IgD-negative memory B cell (primary cell): ENCODE results near the gene AFTPH. TPM values are rescaled to one million over a fixed set of nuclear protein-coding genes. Genes with fewer than 3 reads are reported as not detected.

ENCODE experiments used
- H3K27ac Mint-ChIP-seq, 3 donors: one replicate each; pipeline ENCODE4 v1.8.0; 2020 to 2022; ENCODE audit warnings: mild to moderate bottlenecking in 3 of 3, mixed read lengths in 3 of 3, moderate library complexity in 1 of 3
- H3K27me3 Mint-ChIP-seq: one replicate; pipeline ENCODE4 v1.8.0; 2021; ENCODE audit warnings: mixed read lengths
- H3K36me3 Mint-ChIP-seq: one replicate; pipeline ENCODE4 v1.8.0; 2020; ENCODE audit warnings: mild to moderate bottlenecking, mixed read lengths
- H3K4me1 Mint-ChIP-seq, 3 donors: one replicate each; pipeline ENCODE4 v1.8.0; 2020 to 2022; ENCODE audit warnings: mixed read lengths in 3 of 3, mild to moderate bottlenecking in 1 of 3
- H3K4me3 Mint-ChIP-seq, 4 donors: one replicate each; pipeline ENCODE4 v1.8.0; 2020 to 2022; ENCODE audit warnings: mild to moderate bottlenecking in 4 of 4, mixed read lengths in 4 of 4, moderate library complexity in 3 of 4
- H3K9me3 Mint-ChIP-seq, 3 donors: one replicate each; pipeline ENCODE4 v1.8.0; 2020 to 2021; ENCODE audit warnings: mixed read lengths in 3 of 3, mild to moderate bottlenecking in 1 of 3
- polyA plus RNA-seq: library from polyadenylated mRNA; unstranded; fragments of 300-500 nt; fragmentation: Illumina TruSeq; gene quantifications from one replicate; pipeline ENCODE4 v1.2.3, GENCODE V29; 2021

AFTPH gene
- polyA plus RNA-seq, 1 donor from 2014 or later = 63.5 TPM

DNA sequence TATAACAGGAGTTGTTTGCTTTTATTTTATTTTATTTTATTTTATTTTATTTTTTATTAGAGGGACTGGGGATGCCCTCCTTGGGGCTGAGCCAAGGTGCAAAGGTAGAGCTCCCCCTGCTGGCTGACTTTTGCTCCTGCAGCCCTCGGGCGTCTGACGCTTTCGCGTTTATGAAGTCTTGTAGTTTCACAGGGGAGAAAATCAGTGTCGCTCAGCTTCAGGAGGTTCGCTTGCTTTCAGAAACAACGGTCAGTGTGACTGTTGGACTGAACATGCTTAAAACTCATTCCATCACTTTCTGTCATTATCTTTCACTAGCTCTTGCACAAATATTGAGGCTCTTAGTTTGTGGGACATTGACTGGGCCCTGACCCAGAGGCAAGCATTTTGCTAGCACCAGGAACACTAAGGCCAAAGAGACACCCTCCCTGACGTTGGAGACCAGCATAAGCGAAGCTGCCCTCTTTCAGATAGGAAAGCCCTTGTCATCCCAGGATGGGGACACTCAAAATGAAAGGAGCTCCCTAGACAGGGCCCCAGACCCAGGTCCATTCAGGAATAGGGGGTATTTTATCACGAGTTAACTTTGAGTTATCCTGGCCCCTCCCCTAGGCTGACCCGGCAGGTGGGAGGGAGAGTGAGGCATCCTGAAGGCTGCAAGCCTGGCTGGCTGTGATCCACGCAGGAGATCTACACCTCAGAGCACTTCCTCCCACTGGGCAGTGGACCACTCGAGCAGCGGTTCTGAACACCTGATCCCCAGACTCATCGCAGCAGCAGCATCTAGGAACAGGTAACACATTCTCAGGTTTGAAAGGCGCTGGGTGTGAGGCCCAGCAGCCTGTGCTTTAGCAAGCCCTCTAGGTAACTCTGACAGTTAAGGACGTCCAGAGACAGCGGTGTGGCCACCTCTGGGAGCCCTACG is 35.8 kb upstream of the AFTPH start:
- no peaks in the 10 kb centered on the region for H3K27me3 Mint-ChIP-seq
- H3K4me3 Mint-ChIP-seq = no peak overlapping the region
- H3K9me3 Mint-ChIP-seq = no peaks in the 10 kb centered on the region
- H3K36me3 Mint-ChIP-seq = no peaks in the 10 kb centered on the region
- no peak overlapping the region for H3K27ac Mint-ChIP-seq
- peaks cover 2 to 4% (median 3%) of the 10 kb centered on the region in 3 donors for H3K4me1 Mint-ChIP-seq

- no peaks in the 10 kb centered on the region for H3K36me3 Mint-ChIP-seq
- H3K4me1 Mint-ChIP-seq = peaks cover 2 to 4% (median 3%) of the 10 kb centered on the region in 3 donors
- no peaks in the 10 kb centered on the region for H3K27me3 Mint-ChIP-seq
- H3K9me3 Mint-ChIP-seq = no peaks in the 10 kb centered on the region
- peak overlapping the region in 1 of 4 donors; percentile 2 for H3K4me3 Mint-ChIP-seq
- no peak overlapping the region for H3K27ac Mint-ChIP-seq
These were observed 34.9 kb upstream of the AFTPH start for GRCh38 chr2:64489081-64489751.

DNA sequence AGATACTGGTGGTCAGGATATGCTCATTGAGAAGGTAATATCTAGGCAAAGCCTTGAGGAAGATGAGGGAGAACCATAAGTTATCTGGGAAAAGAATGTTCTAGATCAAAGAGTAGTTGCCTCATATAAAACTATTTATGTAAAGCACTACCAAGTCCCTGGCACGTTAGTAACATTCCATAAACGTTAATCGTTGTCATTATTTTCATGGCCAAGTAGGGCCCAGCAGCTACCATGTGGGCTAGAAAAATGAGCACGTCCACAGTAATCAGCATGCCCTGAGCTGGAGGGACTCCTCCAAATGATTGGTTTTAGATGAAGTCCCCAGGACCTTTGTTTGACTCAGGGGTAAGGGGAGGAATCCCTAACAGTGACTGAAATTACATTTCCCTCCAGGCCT is 32.7 kb upstream of the AFTPH start:
- peaks cover 2 to 4% (median 3%) of the 10 kb centered on the region in 3 donors for H3K4me1 Mint-ChIP-seq
- H3K4me3 Mint-ChIP-seq = no peak overlapping the region
- H3K36me3 Mint-ChIP-seq = no peaks in the 10 kb centered on the region
- H3K9me3 Mint-ChIP-seq = no peaks in the 10 kb centered on the region
- H3K27me3 Mint-ChIP-seq = no peaks in the 10 kb centered on the region
- no peak overlapping the region for H3K27ac Mint-ChIP-seq

- H3K36me3 Mint-ChIP-seq = no peaks in the 10 kb centered on the region
- no peak overlapping the region for H3K27ac Mint-ChIP-seq
- peaks cover under 1% of the 10 kb centered on the region for H3K27me3 Mint-ChIP-seq
- no peaks in the 10 kb centered on the region for H3K9me3 Mint-ChIP-seq
- peaks cover 2 to 4% (median 3%) of the 10 kb centered on the region in 3 donors for H3K4me1 Mint-ChIP-seq
- no peak overlapping the region for H3K4me3 Mint-ChIP-seq
These were observed 31.9 kb upstream of the AFTPH start for GRCh38 chr2:64492272-64492671.

DNA sequence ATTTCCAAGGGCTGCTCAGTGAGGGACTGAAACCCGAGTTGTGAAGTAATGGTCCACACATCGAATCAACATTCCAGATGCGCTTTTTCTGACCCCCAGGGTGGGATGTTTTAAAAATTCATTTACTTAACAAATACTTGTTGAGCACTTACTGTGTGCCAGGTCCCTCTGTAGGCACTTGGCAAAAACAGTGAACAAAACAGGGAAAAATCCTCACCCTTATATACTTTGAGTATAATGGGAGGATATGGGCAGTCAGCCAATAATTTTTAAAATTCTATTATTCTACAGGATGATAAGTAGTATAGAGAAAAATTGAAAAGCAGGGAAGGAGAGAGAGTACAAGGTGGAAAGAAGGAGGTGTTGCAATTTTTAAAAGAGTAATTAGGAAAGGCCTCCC is 31.3 kb upstream of the AFTPH start:
- H3K36me3 Mint-ChIP-seq = no peaks in the 10 kb centered on the region
- peaks cover 6% of the 10 kb centered on the region for H3K27me3 Mint-ChIP-seq
- no peaks in the 10 kb centered on the region for H3K9me3 Mint-ChIP-seq
- H3K4me1 Mint-ChIP-seq = peaks cover 2 to 4% (median 3%) of the 10 kb centered on the region in 3 donors
- H3K27ac Mint-ChIP-seq = no peak overlapping the region
- H3K4me3 Mint-ChIP-seq = no peak overlapping the region

GRCh38 chr2:64493788-64494187 is 30.3 kb upstream of the AFTPH start:
- H3K4me1 Mint-ChIP-seq = peaks cover 0 to 2% (median 0%) of the 10 kb centered on the region in 3 donors
- peaks cover 6% of the 10 kb centered on the region for H3K27me3 Mint-ChIP-seq
- H3K9me3 Mint-ChIP-seq = no peaks in the 10 kb centered on the region
- H3K4me3 Mint-ChIP-seq = no peak overlapping the region
- no peak overlapping the region for H3K27ac Mint-ChIP-seq
- H3K36me3 Mint-ChIP-seq = no peaks in the 10 kb centered on the region

DNA sequence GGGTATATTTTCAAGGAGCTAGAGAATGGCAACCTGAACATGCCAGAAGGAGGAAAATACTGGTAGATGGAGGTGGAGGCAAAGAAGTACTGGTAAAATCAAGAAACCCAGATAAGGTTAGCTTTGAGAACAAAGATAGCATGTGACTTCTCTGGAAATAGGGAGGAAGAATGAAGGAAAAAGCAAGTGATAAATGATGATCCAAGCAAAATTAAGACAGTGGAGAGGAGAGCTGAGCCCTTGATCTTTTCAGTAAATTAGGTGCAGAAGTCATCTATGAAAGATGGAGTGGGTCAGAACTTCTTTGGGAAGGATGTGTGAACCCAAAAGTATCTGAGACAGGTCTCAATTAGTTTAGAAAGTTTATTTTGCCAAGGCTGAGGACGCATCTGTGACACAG is 25.7 kb upstream of the AFTPH start:
- no peaks in the 10 kb centered on the region for H3K9me3 Mint-ChIP-seq
- peak overlapping the region in 1 of 4 donors; percentile 23 for H3K4me3 Mint-ChIP-seq
- no peaks in the 10 kb centered on the region for H3K4me1 Mint-ChIP-seq
- no peaks in the 10 kb centered on the region for H3K36me3 Mint-ChIP-seq
- H3K27me3 Mint-ChIP-seq = peaks cover 14% of the 10 kb centered on the region
- no peak overlapping the region for H3K27ac Mint-ChIP-seq

DNA sequence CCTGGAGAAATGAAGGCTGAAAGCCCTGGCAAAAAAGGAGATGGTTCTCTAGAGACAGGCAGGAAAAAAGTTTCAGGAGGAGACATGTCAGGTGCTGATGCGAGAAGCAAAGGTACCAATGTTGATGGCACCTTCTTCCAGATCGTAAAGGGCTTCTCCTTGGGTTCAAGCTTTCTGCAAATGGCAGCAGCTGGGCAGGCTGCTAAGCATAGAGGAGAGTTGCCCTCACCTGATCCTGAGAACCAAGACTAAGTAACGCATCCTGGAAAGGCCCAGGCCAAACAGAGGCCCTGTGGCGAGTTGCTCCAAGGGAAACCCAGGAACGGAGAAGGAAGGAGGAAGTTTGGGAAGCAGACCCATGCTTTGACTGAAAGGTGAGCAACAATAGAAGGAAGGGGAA is 23.6 kb upstream of the AFTPH start:
- Mint-ChIP-seq H3K27ac (no peak overlapping the region), H3K9me3 (no peaks in the 10 kb centered on the region), H3K4me3 (no peak overlapping the region), H3K27me3 (peaks cover 18% of the 10 kb centered on the region), H3K4me1 (no peaks in the 10 kb centered on the region), H3K36me3 (peaks cover 2% of the 10 kb centered on the region)

GRCh38 chr2:64501946-64502345 is 22.2 kb upstream of the AFTPH start:
- Mint-ChIP-seq H3K4me3 (no peak overlapping the region), H3K4me1 (no peaks in the 10 kb centered on the region), H3K9me3 (no peaks in the 10 kb centered on the region), H3K36me3 (peaks cover 2% of the 10 kb centered on the region), H3K27me3 (peaks cover 18% of the 10 kb centered on the region), H3K27ac (no peak overlapping the region)

GRCh38 chr2:64502860-64503259 is 21.3 kb upstream of the AFTPH start:
- Mint-ChIP-seq H3K9me3 (no peaks in the 10 kb centered on the region), H3K4me3 (no peak overlapping the region), H3K36me3 (peaks cover 2% of the 10 kb centered on the region), H3K27me3 (peaks cover 12% of the 10 kb centered on the region), H3K27ac (no peak overlapping the region), H3K4me1 (no peaks in the 10 kb centered on the region)

DNA sequence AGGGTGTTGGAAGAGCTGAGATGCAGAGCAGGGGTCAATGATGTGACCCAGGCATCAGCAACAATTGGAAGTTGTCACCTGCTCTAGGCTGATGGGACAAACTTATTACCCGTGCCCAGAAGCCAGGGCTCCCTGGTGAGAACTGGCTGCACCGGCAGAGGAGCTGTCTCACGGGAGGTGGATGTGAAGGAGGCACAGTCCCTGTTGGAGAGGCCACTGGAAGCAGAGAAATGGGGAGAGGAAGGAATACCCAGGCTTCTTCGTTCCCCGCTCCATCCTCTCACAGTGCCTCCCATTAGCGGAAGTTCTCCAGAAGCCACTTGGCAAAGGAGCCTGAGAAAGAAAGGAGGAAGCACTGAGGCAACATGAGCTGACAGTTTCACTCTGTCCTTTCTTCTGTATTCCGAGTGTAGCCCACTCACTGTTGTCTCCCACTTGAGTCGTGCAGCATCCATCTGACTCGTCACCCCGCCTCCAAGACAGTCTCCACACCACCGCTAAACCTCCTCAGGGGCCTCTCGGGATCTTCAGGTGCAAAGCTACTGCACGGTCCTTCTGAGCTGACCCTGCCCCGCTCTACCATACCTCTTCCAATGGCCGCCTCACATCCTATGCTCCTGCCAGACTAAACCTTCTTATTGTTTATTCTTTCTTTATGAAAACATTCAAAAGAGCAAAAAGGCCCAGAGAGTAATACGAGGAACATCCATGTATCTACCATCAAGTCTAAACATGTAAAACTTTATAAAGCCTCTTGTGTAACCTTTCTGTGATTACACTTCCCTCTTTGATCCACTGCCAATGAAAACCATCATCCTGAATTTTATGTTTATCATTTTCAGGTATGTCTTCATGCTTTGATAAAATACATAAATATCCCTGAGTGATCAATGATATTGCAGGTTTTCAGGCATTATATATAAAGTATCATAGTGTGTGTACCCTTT is 19.1 kb upstream of the AFTPH start:
- H3K4me3 Mint-ChIP-seq = no peak overlapping the region
- H3K4me1 Mint-ChIP-seq = no peaks in the 10 kb centered on the region
- peaks cover 2% of the 10 kb centered on the region for H3K36me3 Mint-ChIP-seq
- H3K27me3 Mint-ChIP-seq = peaks cover 9% of the 10 kb centered on the region
- no peak overlapping the region for H3K27ac Mint-ChIP-seq
- H3K9me3 Mint-ChIP-seq = no peaks in the 10 kb centered on the region

GRCh38 chr2:64506686-64507085 is 17.4 kb upstream of the AFTPH start:
- no peaks in the 10 kb centered on the region for H3K9me3 Mint-ChIP-seq
- H3K27me3 Mint-ChIP-seq = peaks cover 5% of the 10 kb centered on the region
- H3K4me1 Mint-ChIP-seq = no peaks in the 10 kb centered on the region
- no peak overlapping the region for H3K4me3 Mint-ChIP-seq
- H3K27ac Mint-ChIP-seq = no peak overlapping the region
- peaks cover 2% of the 10 kb centered on the region for H3K36me3 Mint-ChIP-seq

DNA sequence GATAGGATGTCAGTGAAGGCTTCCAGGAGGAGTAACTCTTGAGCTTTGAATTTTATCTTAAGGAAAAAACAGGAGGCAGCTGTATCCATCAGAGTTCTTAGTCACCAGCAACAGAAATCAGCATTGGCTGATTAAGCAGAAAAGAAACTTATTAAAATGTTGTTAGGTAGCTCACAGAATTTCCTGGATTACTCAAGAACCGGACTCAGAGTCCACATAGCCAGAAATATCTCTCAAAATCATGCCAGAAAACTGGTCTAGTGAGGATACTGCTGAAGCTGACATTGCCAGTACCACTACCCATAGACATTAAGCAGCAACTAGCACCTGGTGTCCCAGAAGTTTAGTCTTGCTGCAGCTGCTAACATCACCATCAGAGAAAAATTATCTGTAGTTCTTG is 10.1 kb upstream of the AFTPH start:
- H3K4me3 Mint-ChIP-seq = no peak overlapping the region
- H3K4me1 Mint-ChIP-seq = no peaks in the 10 kb centered on the region
- no peaks in the 10 kb centered on the region for H3K27me3 Mint-ChIP-seq
- no peak overlapping the region for H3K27ac Mint-ChIP-seq
- no peaks in the 10 kb centered on the region for H3K9me3 Mint-ChIP-seq
- H3K36me3 Mint-ChIP-seq = no peaks in the 10 kb centered on the region

GRCh38 chr2:64515086-64515485 is 9.0 kb upstream of the AFTPH start:
- Mint-ChIP-seq H3K9me3 (no peaks in the 10 kb centered on the region), H3K4me3 (no peak overlapping the region), H3K36me3 (no peaks in the 10 kb centered on the region), H3K27ac (no peak overlapping the region), H3K27me3 (no peaks in the 10 kb centered on the region), H3K4me1 (no peaks in the 10 kb centered on the region)
